Activated CD8-positive, alpha-beta T cell treated with anti-CD3 and anti-CD28 coated beads for 36 hours (primary cell): ENCODE data around the gene SUSD6. TPM values are rescaled to one million over a fixed set of nuclear protein-coding genes. Genes with fewer than 3 reads are reported as not detected.

Experiments used
- ATAC-seq: fragments of 200-7000 bp; cut with Tn5 transposase; one replicate; pipeline ENCODE4 v1.10.0; 2021; ENCODE audit warnings: mild to moderate bottlenecking, moderate library complexity
- CTCF ChIA-PET: fragments of 350-600 bp; sonication (Branson Sonifier 250); formaldehyde crosslinking; loops from one replicate; lab custom pipeline; 2021; ENCODE audit warnings: antibody characterized with exemption; lab: Charles Lee
- POLR2A ChIA-PET: fragments of 350-600 bp; sonication (Branson Sonifier 250); formaldehyde crosslinking; loops from one replicate; lab custom pipeline; 2021; ENCODE audit warnings: antibody characterized with exemption; lab: Charles Lee
- DNase-seq: peaks from one replicate; pipeline ENCODE4 v3.0.0-alpha.2; 2020
- H3K27ac Mint-ChIP-seq: one replicate; pipeline ENCODE4 v1.8.0; 2021; ENCODE audit warnings: mild to moderate bottlenecking, mixed read lengths
- H3K27me3 Mint-ChIP-seq: one replicate; pipeline ENCODE4 v1.8.0; 2021; ENCODE audit warnings: mixed read lengths
- H3K36me3 Mint-ChIP-seq: one replicate; pipeline ENCODE4 v1.8.0; 2021; ENCODE audit warnings: low read depth, mixed read lengths
- H3K4me1 Mint-ChIP-seq: one replicate; pipeline ENCODE4 v1.8.0; 2021; ENCODE audit warnings: low read depth, mixed read lengths
- H3K4me3 Mint-ChIP-seq: one replicate; pipeline ENCODE4 v1.8.0; 2021; ENCODE audit warnings: mild to moderate bottlenecking, moderate library complexity, mixed read lengths
- H3K9me3 Mint-ChIP-seq: one replicate; pipeline ENCODE4 v1.8.0; 2021; ENCODE audit warnings: mixed read lengths
- intact Hi-C: fragments of 100-400 bp; cut with micrococcal nuclease; formaldehyde crosslinking; loops from one replicate; pipeline ENCODE4 v1.10.0; 2022
- total RNA-seq, 2 experiments: library from RNA; stranded (reverse); gene quantifications; one replicate each; pipeline ENCODE4 v1.2.3, GENCODE V29; 2021
- TF ChIP-seq, protein P1 (sequence below): fragments of 200-600 bp; IDR thresholded peaks from one replicate; pipeline ENCODE4 v1.8.0; 2022; ENCODE audit warnings: antibody characterized with exemption, mild to moderate bottlenecking

The SUSD6 gene
- total RNA-seq, 2 experiments from 2014 or later = 35.7 to 36.2 TPM

DNA sequence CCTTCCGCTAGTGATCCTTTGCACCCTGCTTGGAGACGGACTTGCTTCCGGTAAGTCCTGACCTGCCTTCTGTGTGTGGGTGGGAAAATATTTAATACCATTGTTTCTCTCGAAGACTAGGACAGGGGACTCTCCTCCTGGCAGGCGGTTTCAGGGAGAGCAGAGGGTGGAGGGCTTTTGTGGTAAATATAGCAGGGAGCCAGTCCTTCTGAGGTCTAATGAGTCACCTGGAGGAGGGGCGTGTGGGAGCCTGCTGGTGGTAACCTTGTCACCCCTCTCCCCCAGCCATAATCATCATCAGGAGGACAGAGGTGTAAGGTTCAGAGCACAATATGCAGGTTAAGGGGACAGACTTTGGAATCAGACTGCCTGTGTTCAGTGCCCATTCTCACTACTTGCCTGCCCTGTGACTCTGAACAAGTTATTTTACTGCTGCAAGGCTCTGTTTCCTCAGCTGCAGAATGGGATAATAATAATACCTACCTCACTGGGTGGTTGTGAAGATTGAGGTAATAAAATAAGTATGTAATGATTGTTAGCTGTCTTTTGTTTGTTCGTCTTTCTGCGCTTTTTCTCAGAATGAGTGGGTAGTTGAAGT lies 47.4 kb downstream of the SUSD6 start:
- ATAC-seq (peak; percentile 67), DNase-seq (peak; percentile 57)
- H3K27ac Mint-ChIP-seq = peak overlapping the region; percentile 67
- no peaks in the 10 kb centered on the region for H3K27me3 Mint-ChIP-seq
- no peak overlapping the region for H3K4me3 Mint-ChIP-seq
- ChIA-PET POLR2A (interaction anchor here (0.6 kb wide), 1 partner anchor 33 kb away, joined by 3 read pairs; no protein-coding TSS in a partner anchor), CTCF (interaction anchor here (0.6 to 2.6 kb wide), 4 partner anchors 14 to 68 kb away, joined by 3 to 7 read pairs (median 5); no protein-coding TSS in a partner anchor)
- H3K4me1 Mint-ChIP-seq = peaks cover 76% of the 10 kb centered on the region
- TF ChIP-seq, protein P1, sequence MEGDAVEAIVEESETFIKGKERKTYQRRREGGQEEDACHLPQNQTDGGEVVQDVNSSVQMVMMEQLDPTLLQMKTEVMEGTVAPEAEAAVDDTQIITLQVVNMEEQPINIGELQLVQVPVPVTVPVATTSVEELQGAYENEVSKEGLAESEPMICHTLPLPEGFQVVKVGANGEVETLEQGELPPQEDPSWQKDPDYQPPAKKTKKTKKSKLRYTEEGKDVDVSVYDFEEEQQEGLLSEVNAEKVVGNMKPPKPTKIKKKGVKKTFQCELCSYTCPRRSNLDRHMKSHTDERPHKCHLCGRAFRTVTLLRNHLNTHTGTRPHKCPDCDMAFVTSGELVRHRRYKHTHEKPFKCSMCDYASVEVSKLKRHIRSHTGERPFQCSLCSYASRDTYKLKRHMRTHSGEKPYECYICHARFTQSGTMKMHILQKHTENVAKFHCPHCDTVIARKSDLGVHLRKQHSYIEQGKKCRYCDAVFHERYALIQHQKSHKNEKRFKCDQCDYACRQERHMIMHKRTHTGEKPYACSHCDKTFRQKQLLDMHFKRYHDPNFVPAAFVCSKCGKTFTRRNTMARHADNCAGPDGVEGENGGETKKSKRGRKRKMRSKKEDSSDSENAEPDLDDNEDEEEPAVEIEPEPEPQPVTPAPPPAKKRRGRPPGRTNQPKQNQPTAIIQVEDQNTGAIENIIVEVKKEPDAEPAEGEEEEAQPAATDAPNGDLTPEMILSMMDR = no peak
- intact Hi-C loops = no loop called here
- H3K36me3 Mint-ChIP-seq = peaks cover 44% of the 10 kb centered on the region
- no peaks in the 10 kb centered on the region for H3K9me3 Mint-ChIP-seq

DNA sequence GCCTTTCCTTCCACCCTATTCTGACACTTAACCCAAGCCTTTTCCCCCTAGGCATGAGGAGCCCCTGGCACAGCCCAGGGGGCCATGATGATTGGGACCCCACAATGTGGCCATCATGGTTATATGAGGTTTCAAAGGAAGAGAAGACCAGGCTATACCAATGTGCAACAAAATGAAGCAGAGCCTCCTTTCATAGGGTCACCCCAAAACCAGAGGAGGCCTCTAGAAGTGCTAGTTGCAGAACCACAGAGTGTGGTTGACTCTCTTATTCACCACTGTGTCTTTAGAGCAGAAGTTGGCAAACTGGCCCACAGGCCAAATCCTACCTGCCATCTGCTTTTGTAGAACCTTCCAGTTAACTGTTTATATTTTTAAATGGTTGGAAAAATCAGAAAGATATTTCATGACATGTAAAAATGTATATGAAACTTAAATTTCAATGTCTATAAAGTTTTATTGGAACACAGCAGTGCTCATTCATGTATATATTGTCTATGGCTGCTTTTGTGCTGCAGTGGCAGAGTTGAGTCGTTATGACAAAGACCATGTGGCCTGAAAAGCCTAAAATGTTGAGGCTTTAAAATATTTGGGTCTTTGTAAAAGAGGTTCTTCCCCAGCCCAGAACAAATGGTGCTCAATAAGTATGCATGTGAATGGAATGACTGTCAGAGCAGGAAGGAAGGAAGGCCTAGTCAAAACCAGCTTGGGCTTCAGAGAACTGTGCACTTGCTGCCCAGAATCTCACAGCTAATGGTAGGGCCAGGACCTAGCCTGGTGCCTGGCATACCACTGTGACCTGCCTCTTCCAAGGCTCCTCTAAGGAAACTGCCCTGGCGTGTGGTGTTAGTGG lies 49.2 kb downstream of the SUSD6 start:
- ChIA-PET CTCF (interaction anchor here (1.1 to 1.8 kb wide), 5 partner anchors 12 to 157 kb away, joined by 3 to 6 read pairs (median 4); no protein-coding TSS in a partner anchor), POLR2A (interaction anchor here (1.0 kb wide), 1 partner anchor 16 kb away, joined by 3 read pairs; no protein-coding TSS in a partner anchor)
- Mint-ChIP-seq H3K27ac (peak overlapping the region; percentile 69), H3K4me3 (no peak overlapping the region), H3K4me1 (peaks cover 79% of the 10 kb centered on the region), H3K36me3 (peaks cover 52% of the 10 kb centered on the region), H3K9me3 (no peaks in the 10 kb centered on the region), H3K27me3 (no peaks in the 10 kb centered on the region)
- TF ChIP-seq, protein P1 = no peak
- ATAC-seq (peak; percentile 69), DNase-seq (no peak)
- intact Hi-C loops = no loop called here

DNA sequence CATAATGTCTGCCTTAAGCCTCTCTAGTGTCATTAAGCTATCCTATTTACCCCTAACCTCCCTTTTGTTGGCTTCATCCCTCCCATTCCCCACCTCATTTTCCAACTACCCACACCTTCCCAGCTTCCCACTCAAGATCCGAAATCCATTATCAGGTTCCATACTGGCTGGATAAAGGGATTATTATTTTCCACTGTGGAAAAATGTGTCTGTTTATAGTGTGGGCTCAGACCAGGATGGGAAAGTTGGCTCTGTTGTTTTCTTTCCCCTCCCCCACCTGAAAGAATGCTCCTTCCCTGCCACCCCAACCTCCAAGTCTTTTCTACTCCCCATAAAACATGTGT lies 49.8 kb downstream of the SUSD6 start:
- ATAC-seq = no peak
- peaks cover 52% of the 10 kb centered on the region for H3K36me3 Mint-ChIP-seq
- peaks cover 84% of the 10 kb centered on the region for H3K4me1 Mint-ChIP-seq
- peak overlapping the region; percentile 69 for H3K27ac Mint-ChIP-seq
- CTCF ChIA-PET = interaction anchor here (1.1 to 1.2 kb wide), 2 partner anchors 48 to 157 kb away, joined by 3 to 5 read pairs; no protein-coding TSS in a partner anchor
- no peaks in the 10 kb centered on the region for H3K27me3 Mint-ChIP-seq
- TF ChIP-seq, protein P1 = no peak
- no peaks in the 10 kb centered on the region for H3K9me3 Mint-ChIP-seq
- DNase-seq = no peak
- intact Hi-C loops = no loop called here
- POLR2A ChIA-PET = interaction anchor here (1.0 to 1.1 kb wide), 2 partner anchors 16 to 48 kb away, joined by 3 read pairs; no protein-coding TSS in a partner anchor
- H3K4me3 Mint-ChIP-seq = no peak overlapping the region

DNA sequence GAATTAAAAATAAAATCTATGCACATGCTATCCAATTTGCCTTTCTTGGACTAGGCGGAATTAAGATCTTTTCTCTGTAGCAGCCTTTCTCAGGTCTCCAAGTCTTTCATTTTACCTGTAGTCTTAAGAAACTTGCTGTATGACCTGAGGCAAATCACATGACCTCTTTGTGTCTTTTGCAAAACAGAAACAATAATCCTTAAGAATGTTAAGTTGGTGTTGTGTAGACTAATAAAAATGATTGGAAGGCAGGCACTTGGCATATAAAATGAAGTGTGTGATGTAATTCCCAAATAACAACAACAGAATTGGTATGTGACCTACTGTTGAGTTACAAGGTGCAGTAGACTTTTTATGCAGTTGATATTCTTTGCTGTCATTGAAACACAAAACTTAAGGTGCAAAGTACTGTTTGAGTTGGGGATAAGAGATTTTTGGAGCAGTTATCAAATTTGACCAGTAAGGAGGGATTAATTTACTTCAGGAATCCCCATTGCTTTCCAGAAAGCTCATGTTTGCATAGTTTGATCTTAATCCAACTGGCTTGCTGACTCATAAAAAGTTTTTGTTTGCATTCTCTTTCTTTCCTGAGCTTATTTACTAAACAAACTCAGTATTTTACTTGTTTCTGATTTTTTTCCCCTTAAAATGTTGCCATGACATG lies 51.4 kb downstream of the SUSD6 start:
- ChIA-PET POLR2A (interaction anchor here (0.9 kb wide), 1 partner anchor 14 kb away, joined by 3 read pairs; no protein-coding TSS in a partner anchor), CTCF (interaction anchor here (1.1 kb wide), 1 partner anchor 27 kb away, joined by 3 read pairs; no protein-coding TSS in a partner anchor)
- DNase-seq = no peak
- Mint-ChIP-seq H3K36me3 (peaks cover 59% of the 10 kb centered on the region), H3K4me3 (no peak overlapping the region), H3K27me3 (no peaks in the 10 kb centered on the region), H3K9me3 (no peaks in the 10 kb centered on the region), H3K4me1 (peaks cover 85% of the 10 kb centered on the region), H3K27ac (peak overlapping the region; percentile 10)
- ATAC-seq = no peak
- TF ChIP-seq, protein P1 = no peak
- intact Hi-C loops = no loop called here
